DOHH2 (cell line): ENCODE results near the gene INPP5F.

Source experiments
- H3F3A ChIP-seq: fragments of 200-600 bp; sonication (generic), shearing (Covaris generic); 2 replicates; pipeline ENCODE4 v1.6.0; 2016; ENCODE audit warnings: antibody characterized with exemption, mild to moderate bottlenecking; ENCODE audit not compliant: control insufficient read depth, insufficient read depth
- H3K27ac ChIP-seq: fragments of 200-600 bp; sonication (generic); 2 replicates; pipeline ENCODE4 v1.5.1; 2014; ENCODE audit warnings: low read depth, mild to moderate bottlenecking, low read length, moderate library complexity
- H3K27me3 ChIP-seq: fragments of 200-600 bp; sonication (generic); 2 replicates; pipeline ENCODE4 v1.6.1; 2014; ENCODE audit warnings: mild to moderate bottlenecking, low read length, mixed read lengths; ENCODE audit not compliant: control insufficient read depth
- H3K36me3 ChIP-seq: fragments of 200-600 bp; sonication (generic); 2 replicates; pipeline ENCODE4 v1.6.1; 2014; ENCODE audit warnings: mild to moderate bottlenecking, low read length, moderate library complexity, mixed read lengths; ENCODE audit not compliant: control insufficient read depth
- H3K4me1 ChIP-seq: fragments of 200-600 bp; sonication (generic); 2 replicates; pipeline ENCODE4 v1.6.1; 2014; ENCODE audit warnings: mild to moderate bottlenecking, low read length, mixed read lengths; ENCODE audit not compliant: control insufficient read depth
- H3K4me2 ChIP-seq: fragments of 200-600 bp; sonication (generic); 2 replicates; pipeline ENCODE4 v1.6.0; 2014; ENCODE audit warnings: mild to moderate bottlenecking, low read length, moderate library complexity
- H3K4me3 ChIP-seq: fragments of 200-600 bp; sonication (generic); 2 replicates; pipeline ENCODE4 v1.5.1; 2014; ENCODE audit warnings: mild to moderate bottlenecking, low read length, mixed read lengths
- H3K79me2 ChIP-seq: fragments of 200-600 bp; sonication (generic); 2 replicates; pipeline ENCODE4 v1.6.1; 2014; ENCODE audit warnings: mild to moderate bottlenecking, low read length, mixed read lengths; ENCODE audit not compliant: control insufficient read depth
- H3K9me2 ChIP-seq: fragments of 200-600 bp; sonication (generic); replicated peaks from 2 replicates; pipeline ENCODE4 v1.6.1; 2014; ENCODE audit warnings: mild to moderate bottlenecking, low read length, mixed read lengths; ENCODE audit not compliant: control insufficient read depth
- H3K9me3 ChIP-seq: fragments of 200-600 bp; sonication (generic); 2 replicates; pipeline ENCODE4 v1.6.1; 2014; ENCODE audit warnings: antibody characterized with exemption, low read length, mixed read lengths; ENCODE audit not compliant: control insufficient read depth, insufficient read depth
- H4K20me1 ChIP-seq: fragments of 200-600 bp; sonication (generic); 2 replicates; pipeline ENCODE4 v1.6.0; 2014; ENCODE audit warnings: low read depth, mild to moderate bottlenecking, antibody characterized with exemption, low read length, moderate library complexity; ENCODE audit not compliant: control insufficient read depth, insufficient read depth
- CTCF ChIP-seq: fragments of 200-600 bp; sonication (generic); IDR thresholded peaks from one replicate; pipeline ENCODE4 v1.5.1; 2014; ENCODE audit warnings: antibody characterized with exemption, mild to moderate bottlenecking, low read depth, low read length; ENCODE audit not compliant: poor library complexity, severe bottlenecking
- EZH2phosphoT487 ChIP-seq: fragments of 200-600 bp; sonication (generic); IDR thresholded peaks from 2 replicates; pipeline ENCODE4 v1.6.1; 2017; ENCODE audit warnings: borderline replicate concordance, mild to moderate bottlenecking, antibody characterized with exemption, low read length, moderate library complexity, mixed read lengths

INPP5F gene

GRCh38 chr10:119801998-119802538, 76.2 kb downstream of the INPP5F start:
- H3K4me2 ChIP-seq: no peak overlapping the region
- H4K20me1 ChIP-seq: no peaks in the 10 kb centered on the region
- no peaks in the 10 kb centered on the region for H3K4me1 ChIP-seq
- H3F3A ChIP-seq: no peaks in the 10 kb centered on the region
- no peaks in the 10 kb centered on the region for H3K9me3 ChIP-seq
- H3K79me2 ChIP-seq: no peaks in the 10 kb centered on the region
- TF ChIP-seq EZH2phosphoT487 (no peak), CTCF (no peak)
- H3K4me3 ChIP-seq: no peak overlapping the region
- no peaks in the 10 kb centered on the region for H3K9me2 ChIP-seq
- no peaks in the 10 kb centered on the region for H3K27me3 ChIP-seq
- 0 out of 2 replicates have a peak, but pooled peaks cover 3% of the 10 kb centered on the region for H3K36me3 ChIP-seq
- no peak overlapping the region for H3K27ac ChIP-seq

- Histone ChIP-seq H3K36me3 (0 out of 2 replicates have a peak, but pooled peaks cover 3% of the 10 kb centered on the region), H3K27ac (no peak overlapping the region), H3K4me3 (no peak overlapping the region), H3K4me1 (no peaks in the 10 kb centered on the region), H3K9me3 (no peaks in the 10 kb centered on the region), H4K20me1 (no peaks in the 10 kb centered on the region), H3K79me2 (no peaks in the 10 kb centered on the region), H3K4me2 (no peak overlapping the region), H3K9me2 (no peaks in the 10 kb centered on the region), H3F3A (no peaks in the 10 kb centered on the region), H3K27me3 (no peaks in the 10 kb centered on the region)
- TF ChIP-seq EZH2phosphoT487: no peak
- no peak for TF ChIP-seq CTCF
Measured at GRCh38 chr10:119803264-119803663, 77.4 kb downstream of the INPP5F start.

- Histone ChIP-seq H3K4me2 (no peak overlapping the region), H3K4me3 (no peak overlapping the region), H3K9me2 (no peaks in the 10 kb centered on the region), H4K20me1 (no peaks in the 10 kb centered on the region), H3K79me2 (no peaks in the 10 kb centered on the region), H3K27ac (no peak overlapping the region), H3K4me1 (no peaks in the 10 kb centered on the region), H3K9me3 (no peaks in the 10 kb centered on the region), H3K36me3 (0 out of 2 replicates have a peak, but pooled peaks cover 3% of the 10 kb centered on the region), H3F3A (no peaks in the 10 kb centered on the region), H3K27me3 (no peaks in the 10 kb centered on the region)
- TF ChIP-seq EZH2phosphoT487 (no peak), CTCF (no peak)
Measured at GRCh38 chr10:119805702-119806230, 79.9 kb downstream of the INPP5F start.
